K562 (cell line): ENCODE data around the gene BIRC6. TPM values are rescaled to one million over a fixed set of nuclear protein-coding genes. Genes with fewer than 3 reads are reported as not detected.

Experiments
- ATAC-seq: fragments of 200-7000 bp; cut with Tn5 transposase; 3 replicates; pipeline ENCODE4 v1.9.1; 2020; ENCODE audit warnings: moderate library complexity
- BruUV-seq: library from RNA; stranded (reverse); fragments of 400-500 nt; replicated peaks from 2 replicates; lab custom pipeline; 2021; lab: Mats Ljungman, UMichigan
- CTCF ChIA-PET: fragments of 300-600 bp; formaldehyde crosslinking; extraction: SDS; loops from one replicate; lab custom pipeline; 2021; ENCODE audit warnings: low intra/inter-chr PET ratio; lab: Yijun Ruan, JAX
- POLR2A ChIA-PET: fragments of 300-600, 350-650 bp; sonication (Branson Sonifier 250); formaldehyde crosslinking; extraction: SDS; loops from one replicate; lab custom pipeline; 2021; ENCODE audit warnings: antibody characterized with exemption, inconsistent platforms; lab: Yijun Ruan, JAX
- DNase-seq, 4 experiments: peaks; one replicate each; pipeline versions ENCODE4 v3.0.0 to v3.0.0-alpha.2; 2011 to 2018; ENCODE audit warnings: low spot score in 3 of 4, mixed read lengths in 3 of 4; ENCODE audit errors: extremely low read depth in 1 of 4
- FAIRE-seq: peaks from 2 replicates; lab custom pipeline; 2011; peaks lifted over from hg19 to GRCh38; lab: Jason Lieb, UNC
- H2AFZ ChIP-seq: 2 replicates; pipeline ENCODE4 v1.6.0; 2011; ENCODE audit warnings: low read depth, low read length, control low read depth, inconsistent platforms
- H3K27ac ChIP-seq: fragments of 200-600 bp; 3 replicates; pipeline ENCODE4 v1.8.0; 2011; ENCODE audit warnings: low read depth, mild to moderate bottlenecking, control low read depth, inconsistent platforms, low read length, moderate library complexity, mixed read lengths; ENCODE audit errors: extremely low read depth
- H3K27me3 ChIP-seq, 2 experiments: fragments of 300-600 bp in 1 of 2; 2 replicates in 1 of 2; 3 replicates in 1 of 2; pipeline versions ENCODE4 v1.6.0 to v1.8.0; 2011; ENCODE audit warnings: inconsistent platforms in 2 of 2, low read length in 2 of 2, mild to moderate bottlenecking in 1 of 2, mixed read lengths in 1 of 2, moderate library complexity in 1 of 2; ENCODE audit not compliant: control insufficient read depth in 2 of 2, insufficient read depth in 2 of 2
- H3K36me3 ChIP-seq: fragments of 300-600 bp; 3 replicates; pipeline ENCODE4 v1.8.0; 2011; ENCODE audit warnings: mild to moderate bottlenecking, low read length, inconsistent platforms; ENCODE audit not compliant: control insufficient read depth, insufficient read depth
- H3K4me1 ChIP-seq, 2 experiments: fragments of 200-600 bp in 1 of 2; replicated peaks in 1 of 2; 2 replicates in 1 of 2; 3 replicates in 1 of 2; pipeline versions ENCODE4 v1.5.1 to v1.8.0; 2011; ENCODE audit warnings: inconsistent platforms in 2 of 2, low read length in 2 of 2, mild to moderate bottlenecking in 1 of 2, mixed read lengths in 1 of 2, moderate library complexity in 1 of 2; ENCODE audit not compliant: control insufficient read depth in 2 of 2, insufficient read depth in 2 of 2
- H3K4me2 ChIP-seq: 2 replicates; pipeline ENCODE4 v1.6.1; 2011; ENCODE audit warnings: low read length, control low read depth, inconsistent platforms, mixed read lengths; ENCODE audit not compliant: insufficient read depth
- H3K4me3 ChIP-seq: fragments of 200-600 bp; sonication (generic), shearing (Covaris generic); 2 replicates; pipeline ENCODE4 v1.5.1; 2016; ENCODE audit warnings: control low read depth, inconsistent platforms
- H3K79me2 ChIP-seq: fragments of 200-600 bp; 3 replicates; pipeline ENCODE4 v1.8.0; 2011; ENCODE audit warnings: low read length, inconsistent platforms; ENCODE audit not compliant: control insufficient read depth, insufficient read depth
- H3K9ac ChIP-seq, 2 experiments: 2 replicates each; pipeline versions ENCODE4 v1.6.0 to v1.6.1; 2011; ENCODE audit warnings: low read depth in 2 of 2, low read length in 2 of 2, control low read depth in 1 of 2, inconsistent platforms in 1 of 2, mild to moderate bottlenecking in 1 of 2, mixed read lengths in 1 of 2; ENCODE audit not compliant: insufficient read depth in 1 of 2
- H3K9me1 ChIP-seq: one replicate; pipeline ENCODE4 v1.6.0; 2011; ENCODE audit warnings: inconsistent platforms, mild to moderate bottlenecking, low read length, moderate library complexity; ENCODE audit not compliant: control insufficient read depth, insufficient read depth
- H3K9me3 ChIP-seq: replicated peaks from 2 replicates; pipeline ENCODE4 v1.5.1; 2011; ENCODE audit warnings: low read depth, low read length, inconsistent platforms; ENCODE audit not compliant: control insufficient read depth, insufficient read depth
- H4K20me1 ChIP-seq: replicated peaks from 2 replicates; pipeline ENCODE4 v1.6.1; 2011; ENCODE audit warnings: low read length, inconsistent platforms, mixed read lengths; ENCODE audit not compliant: control insufficient read depth, insufficient read depth
- ARID3A ChIP-seq: IDR thresholded peaks from 2 replicates; pipeline ENCODE4 v1.6.1; 2012; ENCODE audit warnings: low read depth, low read length, improper control_type of control experiment, borderline replicate concordance
- ARID4B ChIP-seq: sonication (generic); formaldehyde crosslinking; IDR thresholded peaks from 2 replicates; pipeline ENCODE4 v1.8.0; 2022; ENCODE audit warnings: mild to moderate bottlenecking, missing genetic modification reagents
- CEBPB ChIP-seq: fragments of 450-650 bp; IDR thresholded peaks from 2 replicates; pipeline ENCODE4 v1.6.1; 2016; ENCODE audit warnings: missing genetic modification characterization, missing compliant biosample characterization
- CHCHD3 ChIP-seq: fragments of 250-450 bp; sonication (Bioruptor Pico); IDR thresholded peaks from 2 replicates; pipeline ENCODE4 v2.1.2; 2022; ENCODE audit warnings: mild to moderate bottlenecking
- ELF2 ChIP-seq: fragments of 250-450 bp; sonication (Bioruptor Pico); IDR thresholded peaks from 2 replicates; pipeline ENCODE4 v1.5.0; 2021; ENCODE audit warnings: mild to moderate bottlenecking
- GABPB2 ChIP-seq: fragments of 250-450 bp; sonication (Bioruptor Pico); conservative IDR thresholded peaks from 2 replicates; pipeline ENCODE4 v1.5.1; 2021; ENCODE audit warnings: mild to moderate bottlenecking
- HMG20B ChIP-seq: fragments of 250-450 bp; sonication (Bioruptor Pico); IDR thresholded peaks from 2 replicates; pipeline ENCODE4 v1.5.0; 2021; ENCODE audit warnings: mild to moderate bottlenecking
- HNRNPH1 ChIP-seq: fragments of 200-400 bp; formaldehyde crosslinking; optimal IDR thresholded peaks from 2 replicates; pipeline ENCODE3; 2017; ENCODE audit warnings: low read depth, mild to moderate bottlenecking, low read length, moderate library complexity
- KLF16 ChIP-seq: IDR thresholded peaks from 2 replicates; pipeline ENCODE4 v1.6.1; 2016; ENCODE audit warnings: antibody characterized with exemption
- POU5F1 ChIP-seq: fragments of 150-350 bp; IDR thresholded peaks from 2 replicates; pipeline ENCODE4 v1.6.1; 2014; ENCODE audit warnings: borderline replicate concordance, low read length, low read depth, mild to moderate bottlenecking; ENCODE audit not compliant: partially characterized antibody
- PTTG1 ChIP-seq: fragments of 450-650 bp; IDR thresholded peaks from 2 replicates; pipeline ENCODE4 v1.6.1; 2016; ENCODE audit warnings: low read depth, mild to moderate bottlenecking, missing genetic modification characterization, missing compliant biosample characterization
- SOX6 ChIP-seq: fragments of 450-650 bp; IDR thresholded peaks from 2 replicates; pipeline ENCODE4 v1.6.1; 2014; ENCODE audit warnings: mild to moderate bottlenecking
- SRSF9 ChIP-seq: fragments of 200-400 bp; formaldehyde crosslinking; IDR thresholded peaks from 2 replicates; pipeline ENCODE4 v1.6.1; 2017; ENCODE audit warnings: low read depth, low read length, borderline replicate concordance
- USF1 ChIP-seq: sonication (generic); formaldehyde crosslinking; IDR thresholded peaks from 2 replicates; pipeline ENCODE4 v1.9.0; 2022; ENCODE audit warnings: mild to moderate bottlenecking, missing genetic modification reagents
- ZNF277 ChIP-seq: fragments of 250-450 bp; sonication (Bioruptor Pico); IDR thresholded peaks from 2 replicates; pipeline ENCODE4 v1.8.0; 2022; ENCODE audit warnings: inconsistent platforms, mild to moderate bottlenecking, moderate library complexity, borderline replicate concordance
- ZNF445 ChIP-seq: fragments of 250-450 bp; sonication (Bioruptor Pico); IDR thresholded peaks from 2 replicates; pipeline ENCODE4 v1.4.0; 2020; ENCODE audit warnings: low read depth, mild to moderate bottlenecking, moderate library complexity
- ZNF668 ChIP-seq: fragments of 250-450 bp; sonication (Bioruptor Pico); IDR thresholded peaks from 2 replicates; pipeline ENCODE4 v1.8.0; 2022; ENCODE audit warnings: mild to moderate bottlenecking, inconsistent platforms
- WGBS: fragments of 100-300 bp; shearing (Covaris generic); methylation state at CpG from one replicate; pipeline ENCODE4 v1.1.6; 2016; ENCODE audit warnings: low coverage, mixed read lengths; ENCODE audit not compliant: insufficient coverage; ENCODE audit errors: missing lambda C conversion rate; 5-methylcytosine and 5-hydroxymethylcytosine counted together
- in situ Hi-C: fragments of 300-500 bp; cut with MboI; formaldehyde crosslinking; loops from 4 replicates; pipeline ENCODE4 v1.15.0; 2018; ENCODE audit warnings: inconsistent platforms, mixed read lengths
- intact Hi-C: fragments of 100-400 bp; cut with micrococcal nuclease; formaldehyde crosslinking; loops from 2 replicates; pipeline ENCODE4 v1.14.2; 2022
- polyA plus RNA-seq, 8 experiments: library from polyadenylated mRNA; depleted of rRNA in 4 of 8; stranded (reverse) in 5 of 8; unstranded in 3 of 8; fragments of >200 nt; fragmentation: Nextera tagmentation in 2 of 8; fragmentation: Illumina TruSeq in 1 of 8; extraction: Ambion mirVana in 2 of 8; extraction: Trizol in 1 of 8; gene quantifications; 2 replicates each; pipeline versions ENCODE4 v1.2.1 to v1.2.3, GENCODE V29; 2011 to 2014; ENCODE audit warnings: inconsistent platforms in 1 of 8, missing spikeins in 1 of 8
- total RNA-seq, 7 experiments: library from RNA; depleted of rRNA in 6 of 7; stranded (reverse); fragments of >200 nt in 6 of 7; fragmentation: Illumina TruSeq in 2 of 7; extraction: Trizol in 2 of 7; gene quantifications; 2 replicates each; pipeline versions ENCODE4 v1.2.1 to v1.2.3, GENCODE V29; 2011 to 2021; ENCODE audit warnings: low replicate concordance in 1 of 7

The BIRC6 gene
- total and polyA plus RNA-seq, 9 of the 15 experiments (the other 6 are each of a cell fraction or from before 2014, with no cell fraction given), result 18.8 to 110 (median 49.8) TPM

GRCh38 chr2:32310577-32310976 lies 46.2 kb upstream of the BIRC6 start:
- FAIRE-seq (no peak), DNase-seq (no peak), ATAC-seq (no peak)
- intact Hi-C loops (no loop called here), in situ Hi-C loops (no loop called here)
- POLR2A ChIA-PET, result no interaction called here
- Histone ChIP-seq H3K36me3 (peaks cover 9% of the 10 kb centered on the region), H3K27me3 (no peaks in the 10 kb centered on the region), H3K9me1 (no peaks in the 10 kb centered on the region), H3K79me2 (no peaks in the 10 kb centered on the region), H3K4me2 (no peak overlapping the region), H4K20me1 (no peaks in the 10 kb centered on the region), H3K4me1 (no peaks in the 10 kb centered on the region), H2AFZ (no peak overlapping the region), H3K9ac (no peak overlapping the region), H3K27ac (no peak overlapping the region), H3K9me3 (no peaks in the 10 kb centered on the region), H3K4me3 (no peak overlapping the region)
- WGBS, result 95% methylated on average over 7 of the region's 7 CpGs
- CTCF ChIA-PET, result no interaction called here
- TF ChIP-seq SRSF9, result no peak
- no peak for TF ChIP-seq CHCHD3 (CRISPR knock-in tag)
- TF ChIP-seq USF1 (CRISPR knock-in tag), result no peak
- no peak for TF ChIP-seq PTTG1 (tag)
- no peak for TF ChIP-seq ARID4B (CRISPR knock-in tag)
- no peak for TF ChIP-seq ELF2
- TF ChIP-seq ZNF277 (CRISPR knock-in tag), result no peak
- TF ChIP-seq HMG20B, result no peak
- no peak for TF ChIP-seq ZNF445 (CRISPR knock-in tag)
- no peak for TF ChIP-seq KLF16
- no peak for TF ChIP-seq ZNF668
- no peak for TF ChIP-seq SOX6
- TF ChIP-seq ARID3A, result no peak
- no peak for TF ChIP-seq CEBPB (tag)
- no peak for TF ChIP-seq HNRNPH1
- no peak for TF ChIP-seq POU5F1
- TF ChIP-seq GABPB2, result no peak
- no TSS peak for BruUV-seq
